IMR-90 (cell line): ENCODE results near the gene ACHE. TPM values are rescaled to one million over a fixed set of nuclear protein-coding genes. Genes with fewer than 3 reads are reported as not detected.

Experiments
- ATAC-seq: fragments of 200-7000 bp; cut with Tn5 transposase; 2 replicates; pipeline ENCODE4 v1.9.1; 2020; ENCODE audit warnings: low read depth, mild to moderate bottlenecking, moderate library complexity
- BruUV-seq: library from RNA; stranded (reverse); fragments of 400-500 nt; replicated peaks from 2 replicates; lab custom pipeline; 2021; lab: Mats Ljungman, UMichigan
- CTCF ChIA-PET: fragments of 300-600 bp; formaldehyde crosslinking; extraction: SDS; loops from one replicate; lab custom pipeline; 2021; ENCODE audit warnings: antibody characterized with exemption; lab: Yijun Ruan, JAX
- POLR2A ChIA-PET: fragments of 300-600 bp; sonication (Branson Sonifier 250); formaldehyde crosslinking; loops from one replicate; lab custom pipeline; 2022; ENCODE audit warnings: antibody characterized with exemption; ENCODE audit not compliant: unreplicated experiment; lab: Charles Lee
- DNase-seq: peaks from one replicate; pipeline ENCODE4 v3.0.0; 2013
- H2AFZ ChIP-seq: replicated peaks from 2 replicates; pipeline ENCODE3; 2013; ENCODE audit warnings: low read length, mild to moderate bottlenecking; ENCODE audit not compliant: poor library complexity
- H2AK5ac ChIP-seq: 2 replicates; pipeline ENCODE4 v1.6.1; 2013; ENCODE audit warnings: low read depth, low read length, inconsistent platforms
- H2AK9ac ChIP-seq: replicated peaks from 2 replicates; pipeline ENCODE3; 2013; ENCODE audit warnings: mild to moderate bottlenecking, low read depth, low read length, moderate library complexity; ENCODE audit not compliant: poor library complexity
- H2BK120ac ChIP-seq: 2 replicates; pipeline ENCODE4 v1.6.1; 2013; ENCODE audit warnings: low read depth, low read length, inconsistent platforms
- H2BK15ac ChIP-seq: 3 replicates; pipeline ENCODE4 v1.6.1; 2013; ENCODE audit warnings: low read depth, low read length, inconsistent platforms
- H2BK20ac ChIP-seq: 2 replicates; pipeline ENCODE4 v1.6.1; 2013; ENCODE audit warnings: low read depth, mild to moderate bottlenecking, inconsistent platforms, low read length, moderate library complexity
- H2BK5ac ChIP-seq: 2 replicates; pipeline ENCODE4 v1.6.1; 2013; ENCODE audit warnings: mild to moderate bottlenecking, low read depth, low read length, inconsistent platforms; ENCODE audit not compliant: poor library complexity, severe bottlenecking
- H3K14ac ChIP-seq: replicated peaks from 2 replicates; pipeline ENCODE4 v1.6.1; 2013; ENCODE audit warnings: low read depth, low read length, inconsistent platforms
- H3K18ac ChIP-seq: 2 replicates; pipeline ENCODE4 v1.6.1; 2013; ENCODE audit warnings: low read depth, low read length, control low read depth
- H3K23ac ChIP-seq: 2 replicates; pipeline ENCODE4 v1.6.1; 2013; ENCODE audit warnings: low read depth, low read length, inconsistent platforms
- H3K27ac ChIP-seq: 2 replicates; pipeline ENCODE4 v1.5.1; 2013; ENCODE audit warnings: mild to moderate bottlenecking, control low read depth, low read length; ENCODE audit not compliant: insufficient read depth
- H3K27me3 ChIP-seq: 2 replicates; pipeline ENCODE4 v1.6.1; 2013; ENCODE audit warnings: low read length; ENCODE audit not compliant: control insufficient read depth, insufficient read depth
- H3K36me3 ChIP-seq: 2 replicates; pipeline ENCODE4 v1.6.1; 2013; ENCODE audit warnings: low read length, mixed read lengths; ENCODE audit not compliant: control insufficient read depth, insufficient read depth
- H3K4ac ChIP-seq: 2 replicates; pipeline ENCODE4 v1.6.1; 2013; ENCODE audit warnings: low read depth, low read length, inconsistent platforms
- H3K4me1 ChIP-seq: 2 replicates; pipeline ENCODE4 v1.6.1; 2013; ENCODE audit warnings: low read length, mixed read lengths; ENCODE audit not compliant: control insufficient read depth, insufficient read depth
- H3K4me2 ChIP-seq: 2 replicates; pipeline ENCODE4 v1.6.1; 2013; ENCODE audit warnings: low read depth, mild to moderate bottlenecking, control low read depth, low read length, moderate library complexity
- H3K4me3 ChIP-seq: 2 replicates; pipeline ENCODE4 v1.5.1; 2013; ENCODE audit warnings: low read depth, mild to moderate bottlenecking, control low read depth, low read length, moderate library complexity; ENCODE audit not compliant: insufficient read depth
- H3K56ac ChIP-seq: 2 replicates; pipeline ENCODE4 v1.6.1; 2013; ENCODE audit warnings: low read length, inconsistent platforms; ENCODE audit not compliant: insufficient read depth; ENCODE audit errors: extremely low read depth
- H3K79me1 ChIP-seq, 2 experiments: 2 replicates each; pipeline ENCODE4 v1.6.1; 2013; ENCODE audit warnings: low read length in 2 of 2, inconsistent platforms in 1 of 2, low read depth in 1 of 2
- H3K9ac ChIP-seq: 2 replicates; pipeline ENCODE4 v1.6.1; 2013; ENCODE audit warnings: low read depth, low read length, control low read depth
- H3K9me1 ChIP-seq: 2 replicates; pipeline ENCODE4 v1.6.1; 2013; ENCODE audit warnings: low read length, inconsistent platforms; ENCODE audit not compliant: insufficient read depth
- H3K9me3 ChIP-seq: 2 replicates; pipeline ENCODE4 v1.6.1; 2013; ENCODE audit warnings: low read length; ENCODE audit not compliant: control insufficient read depth, insufficient read depth
- H4K20me1 ChIP-seq: 2 replicates; pipeline ENCODE4 v1.6.1; 2013; ENCODE audit warnings: low read length, inconsistent platforms; ENCODE audit not compliant: insufficient read depth
- H4K5ac ChIP-seq: 2 replicates; pipeline ENCODE4 v1.6.1; 2013; ENCODE audit warnings: mild to moderate bottlenecking, low read depth, low read length, control low read depth
- H4K8ac ChIP-seq, 2 experiments: 2 replicates each; pipeline ENCODE4 v1.6.1; 2013; ENCODE audit warnings: low read depth in 2 of 2, low read length in 2 of 2, control low read depth in 1 of 2, inconsistent platforms in 1 of 2
- H4K91ac ChIP-seq: 2 replicates; pipeline ENCODE4 v1.6.1; 2013; ENCODE audit warnings: low read depth, low read length, inconsistent platforms; ENCODE audit not compliant: insufficient read depth
- BHLHE40 ChIP-seq: fragments of 150-350 bp; IDR thresholded peaks from 2 replicates; pipeline ENCODE4 v1.6.1; 2016; ENCODE audit warnings: mild to moderate bottlenecking, low read depth, low read length
- CEBPB ChIP-seq: IDR thresholded peaks from 2 replicates; pipeline ENCODE4 v1.6.1; 2012; ENCODE audit warnings: low read depth, low read length, improper control_type of control experiment
- FOS ChIP-seq: fragments of 150-350 bp; IDR thresholded peaks from 2 replicates; pipeline ENCODE4 v1.6.1; 2016; ENCODE audit warnings: low read depth, low read length
- MAFK ChIP-seq: IDR thresholded peaks from 2 replicates; pipeline ENCODE4 v1.6.1; 2012; ENCODE audit warnings: low read depth, low read length, improper control_type of control experiment
- MAZ ChIP-seq: IDR thresholded peaks from 2 replicates; pipeline ENCODE4 v1.6.1; 2012; ENCODE audit warnings: low read depth, mild to moderate bottlenecking, low read length, improper control_type of control experiment, moderate library complexity, borderline replicate concordance
- MXI1 ChIP-seq: IDR thresholded peaks from 2 replicates; pipeline ENCODE4 v1.6.1; 2012; ENCODE audit warnings: low read depth, mild to moderate bottlenecking, low read length, moderate library complexity, borderline replicate concordance
- NFE2L2 ChIP-seq: fragments of 150-350 bp; IDR thresholded peaks from 2 replicates; pipeline ENCODE4 v1.6.1; 2016; ENCODE audit warnings: low read depth, mild to moderate bottlenecking, low read length
- POLR2A ChIP-seq: IDR thresholded peaks from 2 replicates; pipeline ENCODE4 v1.6.1; 2012; ENCODE audit warnings: mild to moderate bottlenecking, low read depth, low read length
- RAD21 ChIP-seq: IDR thresholded peaks from 2 replicates; pipeline ENCODE4 v1.6.1; 2012; ENCODE audit warnings: low read length, improper control_type of control experiment
- RCOR1 ChIP-seq: IDR thresholded peaks from 2 replicates; pipeline ENCODE4 v1.6.1; 2012; ENCODE audit warnings: mild to moderate bottlenecking, low read length, improper control_type of control experiment; ENCODE audit not compliant: insufficient replicate concordance
- RFX5 ChIP-seq: IDR thresholded peaks from 2 replicates; pipeline ENCODE4 v1.8.0; 2012; ENCODE audit warnings: low read depth, mild to moderate bottlenecking, low read length, moderate library complexity
- SMC3 ChIP-seq: fragments of 150-350 bp; IDR thresholded peaks from 2 replicates; pipeline ENCODE4 v1.6.1; 2016; ENCODE audit warnings: low read depth, mild to moderate bottlenecking, antibody characterized with exemption, low read length, moderate library complexity
- WGBS, 2 experiments: methylation state at CpG; one replicate each; pipeline versions ENCODE4 v1.1.5 to v1.1.7; 2013; ENCODE audit warnings: missing lambda C conversion rate in 2 of 2; ENCODE audit not compliant: insufficient read length in 1 of 2; ENCODE audit errors: extremely low coverage in 2 of 2; 5-methylcytosine and 5-hydroxymethylcytosine counted together
- dilution Hi-C: fragments of 300-500 bp; cut with HindIII; formaldehyde crosslinking; loops from one replicate; pipeline ENCODE4 v1.14.3; 2018; ENCODE audit warnings: low sequenced_read_pairs; ENCODE audit not compliant: unreplicated experiment
- in situ Hi-C: fragments of 300-500 bp; cut with MboI; formaldehyde crosslinking; loops from 3 replicates; pipeline ENCODE4 v1.14.3; 2019; ENCODE audit warnings: low sequenced_read_pairs, inconsistent platforms, mixed read lengths
- intact Hi-C: fragments of 100-400 bp; cut with micrococcal nuclease; formaldehyde crosslinking; loops from 2 replicates; pipeline ENCODE4 v1.10.0; 2022
- polyA plus RNA-seq, 3 experiments: library from polyadenylated mRNA; depleted of rRNA; stranded (reverse); fragments of >200 nt; gene quantifications; 2 replicates each; pipeline ENCODE4 v1.2.3, GENCODE V29; 2012; ENCODE audit warnings: low replicate concordance in 1 of 3
- total RNA-seq: library from RNA; depleted of rRNA; stranded (reverse); fragments of >200 nt; gene quantifications from 2 replicates; pipeline ENCODE4 v1.2.3, GENCODE V29; 2012
- TF ChIP-seq, protein P1 (sequence below): fragments of 150-350 bp; IDR thresholded peaks from 2 replicates; pipeline ENCODE4 v1.6.1; 2017; ENCODE audit warnings: mild to moderate bottlenecking, antibody characterized with exemption, low read length, low read depth
- TF ChIP-seq, protein P2 (sequence below): fragments of 150-350 bp; IDR thresholded peaks from 2 replicates; pipeline ENCODE4 v1.6.1; 2016; ENCODE audit warnings: low read depth, mild to moderate bottlenecking, low read length, moderate library complexity, borderline replicate concordance
- TF ChIP-seq, protein P3 (sequence below): conservative IDR thresholded peaks from 2 replicates; pipeline ENCODE4 v1.5.1; 2012; ENCODE audit warnings: mild to moderate bottlenecking, low read depth, low read length, improper control_type of control experiment

ACHE gene
- total and polyA plus RNA-seq, 2 of the 4 experiments (the other 2 are of a cell fraction): 0.41 TPM; not detected in 1

DNA sequence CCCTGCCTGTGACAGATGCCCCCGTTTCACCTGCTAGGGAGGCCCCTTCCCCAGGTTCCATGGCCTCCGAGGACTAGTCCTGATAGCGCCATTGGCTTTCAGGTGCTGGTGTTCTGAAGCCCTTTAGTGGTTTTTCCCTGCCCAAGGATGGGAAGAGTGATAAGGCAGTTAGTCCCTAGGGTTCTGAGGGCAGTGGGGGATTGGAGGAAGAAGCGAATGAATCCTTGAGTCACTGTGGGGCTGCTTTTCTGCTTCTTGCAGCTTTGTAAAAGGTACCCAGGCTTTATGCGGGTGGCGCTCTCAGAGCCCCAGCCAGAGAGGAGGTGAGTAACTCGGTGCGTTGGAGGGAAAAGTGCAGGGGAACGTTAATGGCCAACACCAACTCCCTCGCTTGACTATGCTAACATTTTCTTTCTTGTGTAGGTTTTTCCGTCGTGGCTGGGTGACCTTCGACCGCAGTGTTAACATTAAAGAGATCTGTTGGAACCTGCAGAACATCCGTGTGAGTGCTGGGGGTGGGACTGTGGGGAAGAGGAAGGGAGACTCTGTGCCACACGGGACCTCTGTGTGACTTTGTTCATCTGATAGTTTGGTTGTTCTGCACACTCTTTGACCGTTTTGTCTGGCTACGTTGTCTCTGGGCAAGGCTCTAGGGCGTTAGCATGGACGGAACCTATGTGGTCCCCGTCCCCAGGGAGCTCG, 10.1 kb downstream of the ACHE start:
- H3K27me3 ChIP-seq: no peaks in the 10 kb centered on the region
- no peak overlapping the region for H4K91ac ChIP-seq
- no peak overlapping the region for H2BK15ac ChIP-seq
- BruUV-seq: no TSS peak
- ATAC-seq (no peak), DNase-seq (no peak)
- no peak overlapping the region for H3K27ac ChIP-seq
- H2AK9ac ChIP-seq: no peak overlapping the region
- POLR2A ChIA-PET: no interaction called here
- 92% methylated on average over 10 of the region's 22 CpGs; no CpG with 5 or more reads in 1 of the 2 experiments for WGBS, 2 experiments
- H2BK120ac ChIP-seq: no peak overlapping the region
- peaks cover 38 to 70% of the 10 kb centered on the region in 2 experiments for H3K79me1 ChIP-seq
- no peak for TF ChIP-seq FOS
- TF ChIP-seq BHLHE40: no peak
- TF ChIP-seq, protein P1, sequence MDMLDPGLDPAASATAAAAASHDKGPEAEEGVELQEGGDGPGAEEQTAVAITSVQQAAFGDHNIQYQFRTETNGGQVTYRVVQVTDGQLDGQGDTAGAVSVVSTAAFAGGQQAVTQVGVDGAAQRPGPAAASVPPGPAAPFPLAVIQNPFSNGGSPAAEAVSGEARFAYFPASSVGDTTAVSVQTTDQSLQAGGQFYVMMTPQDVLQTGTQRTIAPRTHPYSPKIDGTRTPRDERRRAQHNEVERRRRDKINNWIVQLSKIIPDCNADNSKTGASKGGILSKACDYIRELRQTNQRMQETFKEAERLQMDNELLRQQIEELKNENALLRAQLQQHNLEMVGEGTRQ: no peak
- TF ChIP-seq RAD21: no peak
- TF ChIP-seq NFE2L2: no peak
- TF ChIP-seq MXI1: no peak
- TF ChIP-seq, protein P2, sequence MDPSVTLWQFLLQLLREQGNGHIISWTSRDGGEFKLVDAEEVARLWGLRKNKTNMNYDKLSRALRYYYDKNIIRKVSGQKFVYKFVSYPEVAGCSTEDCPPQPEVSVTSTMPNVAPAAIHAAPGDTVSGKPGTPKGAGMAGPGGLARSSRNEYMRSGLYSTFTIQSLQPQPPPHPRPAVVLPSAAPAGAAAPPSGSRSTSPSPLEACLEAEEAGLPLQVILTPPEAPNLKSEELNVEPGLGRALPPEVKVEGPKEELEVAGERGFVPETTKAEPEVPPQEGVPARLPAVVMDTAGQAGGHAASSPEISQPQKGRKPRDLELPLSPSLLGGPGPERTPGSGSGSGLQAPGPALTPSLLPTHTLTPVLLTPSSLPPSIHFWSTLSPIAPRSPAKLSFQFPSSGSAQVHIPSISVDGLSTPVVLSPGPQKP: no peak
- TF ChIP-seq RFX5: no peak
- no peak for TF ChIP-seq CEBPB
- TF ChIP-seq, protein P3, sequence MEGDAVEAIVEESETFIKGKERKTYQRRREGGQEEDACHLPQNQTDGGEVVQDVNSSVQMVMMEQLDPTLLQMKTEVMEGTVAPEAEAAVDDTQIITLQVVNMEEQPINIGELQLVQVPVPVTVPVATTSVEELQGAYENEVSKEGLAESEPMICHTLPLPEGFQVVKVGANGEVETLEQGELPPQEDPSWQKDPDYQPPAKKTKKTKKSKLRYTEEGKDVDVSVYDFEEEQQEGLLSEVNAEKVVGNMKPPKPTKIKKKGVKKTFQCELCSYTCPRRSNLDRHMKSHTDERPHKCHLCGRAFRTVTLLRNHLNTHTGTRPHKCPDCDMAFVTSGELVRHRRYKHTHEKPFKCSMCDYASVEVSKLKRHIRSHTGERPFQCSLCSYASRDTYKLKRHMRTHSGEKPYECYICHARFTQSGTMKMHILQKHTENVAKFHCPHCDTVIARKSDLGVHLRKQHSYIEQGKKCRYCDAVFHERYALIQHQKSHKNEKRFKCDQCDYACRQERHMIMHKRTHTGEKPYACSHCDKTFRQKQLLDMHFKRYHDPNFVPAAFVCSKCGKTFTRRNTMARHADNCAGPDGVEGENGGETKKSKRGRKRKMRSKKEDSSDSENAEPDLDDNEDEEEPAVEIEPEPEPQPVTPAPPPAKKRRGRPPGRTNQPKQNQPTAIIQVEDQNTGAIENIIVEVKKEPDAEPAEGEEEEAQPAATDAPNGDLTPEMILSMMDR: no peak
- no peak for TF ChIP-seq RCOR1
- no peak for TF ChIP-seq MAFK
- TF ChIP-seq SMC3: no peak
- no peak for TF ChIP-seq MAZ
- TF ChIP-seq POLR2A: no peak
- H4K8ac ChIP-seq: no peak overlapping the region
- no peak overlapping the region for H3K4me2 ChIP-seq
- dilution Hi-C loops: no loop called here
- no peak overlapping the region for H2BK20ac ChIP-seq
- H3K9ac ChIP-seq: no peak overlapping the region
- no peak overlapping the region for H3K4me3 ChIP-seq
- no peak overlapping the region for H3K56ac ChIP-seq
- peaks cover under 1% of the 10 kb centered on the region; the same call in 1 of the 2 replicates for H3K9me1 ChIP-seq
- CTCF ChIA-PET: no interaction called here
- no peak overlapping the region for H3K14ac ChIP-seq
- H4K5ac ChIP-seq: no peak overlapping the region
- H3K36me3 ChIP-seq: peaks cover 75% of the 10 kb centered on the region
- no peak overlapping the region for H3K23ac ChIP-seq
- H2BK5ac ChIP-seq: no peak overlapping the region
- no peak overlapping the region for H2AFZ ChIP-seq
- no peak overlapping the region for H3K18ac ChIP-seq
- peaks cover 10% of the 10 kb centered on the region for H3K4me1 ChIP-seq
- in situ Hi-C loops: no loop called here
- H3K4ac ChIP-seq: no peak overlapping the region
- no peak overlapping the region for H2AK5ac ChIP-seq
- H3K9me3 ChIP-seq: no peaks in the 10 kb centered on the region
- intact Hi-C loops: no loop called here
- H4K20me1 ChIP-seq: peaks cover 25% of the 10 kb centered on the region
